Gastroesophageal sphincter (tissue), 3 donors: ENCODE results near the gene TEX48.

Experiments used
- POLR2A ChIP-seq, 2 donors: fragments of 450-650 bp; IDR thresholded peaks; one replicate each; pipeline ENCODE4 v1.6.1; 2017; ENCODE audit warnings: antibody characterized with exemption in 2 of 2, mild to moderate bottlenecking in 2 of 2, moderate library complexity in 1 of 2
- POLR2AphosphoS5 ChIP-seq: sonication (generic); formaldehyde crosslinking; IDR thresholded peaks from one replicate; pipeline ENCODE4 v1.6.1; 2017; ENCODE audit warnings: antibody characterized with exemption
- TF ChIP-seq, protein P1 (sequence below), 4 experiments: fragments of 200-600 bp in 2 of 4; fragments of 450-650 bp in 2 of 4; sonication (generic) in 1 of 4; IDR thresholded peaks; one replicate each; pipeline ENCODE4 v1.5.1; 2017 to 2019; ENCODE audit warnings: antibody characterized with exemption in 4 of 4, mild to moderate bottlenecking in 2 of 4, moderate library complexity in 2 of 4

DNA sequence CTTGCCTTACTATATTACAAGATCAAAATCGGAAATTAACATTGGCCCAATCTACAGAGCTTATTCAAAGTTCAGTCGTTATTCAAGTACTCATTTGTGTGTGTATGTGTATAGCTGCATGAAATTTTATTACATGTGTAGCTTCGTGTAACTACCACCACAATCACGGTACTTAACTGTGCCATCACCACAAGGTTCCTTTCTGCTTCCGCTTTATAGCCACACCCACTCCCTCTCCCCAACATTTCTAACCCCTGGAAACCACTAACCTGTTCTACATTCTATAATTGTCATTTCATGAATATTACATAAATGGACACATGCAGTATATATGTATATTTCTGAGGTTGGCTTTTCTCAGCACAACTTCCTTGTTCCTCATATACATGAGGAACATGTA, 4.0 kb upstream of the TEX48 start:
- TF ChIP-seq POLR2A (IDR thresholded peaks at IDR 0.05), result no peak
- TF ChIP-seq, protein P1, sequence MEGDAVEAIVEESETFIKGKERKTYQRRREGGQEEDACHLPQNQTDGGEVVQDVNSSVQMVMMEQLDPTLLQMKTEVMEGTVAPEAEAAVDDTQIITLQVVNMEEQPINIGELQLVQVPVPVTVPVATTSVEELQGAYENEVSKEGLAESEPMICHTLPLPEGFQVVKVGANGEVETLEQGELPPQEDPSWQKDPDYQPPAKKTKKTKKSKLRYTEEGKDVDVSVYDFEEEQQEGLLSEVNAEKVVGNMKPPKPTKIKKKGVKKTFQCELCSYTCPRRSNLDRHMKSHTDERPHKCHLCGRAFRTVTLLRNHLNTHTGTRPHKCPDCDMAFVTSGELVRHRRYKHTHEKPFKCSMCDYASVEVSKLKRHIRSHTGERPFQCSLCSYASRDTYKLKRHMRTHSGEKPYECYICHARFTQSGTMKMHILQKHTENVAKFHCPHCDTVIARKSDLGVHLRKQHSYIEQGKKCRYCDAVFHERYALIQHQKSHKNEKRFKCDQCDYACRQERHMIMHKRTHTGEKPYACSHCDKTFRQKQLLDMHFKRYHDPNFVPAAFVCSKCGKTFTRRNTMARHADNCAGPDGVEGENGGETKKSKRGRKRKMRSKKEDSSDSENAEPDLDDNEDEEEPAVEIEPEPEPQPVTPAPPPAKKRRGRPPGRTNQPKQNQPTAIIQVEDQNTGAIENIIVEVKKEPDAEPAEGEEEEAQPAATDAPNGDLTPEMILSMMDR (IDR thresholded peaks at IDR 0.05), result no peak
- TF ChIP-seq POLR2AphosphoS5, result no peak
